SHP77 treated with DMSO at 0.1 percent for 48 hours (cell line): Measurements from ENCODE around the gene DYDC1.
"Not testable (repeated sequence)": the region's sequence is repeated elsewhere in the genome, so short reads cannot be mapped to it uniquely, and the experiment has no call there.

ENCODE experiments used
- DNase-seq: peaks from one replicate; lab custom pipeline; 2025; lab: John Stamatoyannopoulos, UW

DYDC1 gene

GRCh38 chr10:80356563-80356988, at the start of gene DYDC1, which contains the start of gene DYDC2:
TSS of gene DYDC1 (minus strand) at chr10:80356755. CDS start at chr10:80352601, 4,154 bp downstream.
TSS of gene DYDC2 (plus strand) at chr10:80356781. CDS start at chr10:80362444, 5,663 bp downstream.
- no peak for DNase-seq

DNA sequence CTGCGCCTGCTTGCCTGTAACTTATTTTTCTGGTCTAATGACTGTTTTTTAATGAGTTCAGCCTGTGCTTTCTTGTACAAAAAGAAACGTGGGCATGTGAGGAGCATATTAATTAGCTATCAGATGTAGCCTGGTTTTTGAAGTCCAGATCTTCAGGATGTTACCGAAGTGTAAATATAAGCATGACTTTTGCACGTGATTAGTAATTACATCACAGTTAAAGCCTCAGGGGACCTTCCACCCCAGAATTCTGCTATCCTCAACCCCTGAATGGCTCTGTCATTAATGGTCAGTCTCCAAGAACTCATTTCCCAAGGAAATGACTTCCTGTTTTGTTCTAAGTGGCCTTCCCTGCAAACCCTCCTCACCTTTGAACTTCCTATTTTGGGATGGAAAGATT, 49.6 kb upstream of the DYDC1 start:
- no peak for DNase-seq

GRCh38 chr10:80405626-80406025, 49.1 kb upstream of the DYDC1 start:
- DNase-seq = no peak

DNA sequence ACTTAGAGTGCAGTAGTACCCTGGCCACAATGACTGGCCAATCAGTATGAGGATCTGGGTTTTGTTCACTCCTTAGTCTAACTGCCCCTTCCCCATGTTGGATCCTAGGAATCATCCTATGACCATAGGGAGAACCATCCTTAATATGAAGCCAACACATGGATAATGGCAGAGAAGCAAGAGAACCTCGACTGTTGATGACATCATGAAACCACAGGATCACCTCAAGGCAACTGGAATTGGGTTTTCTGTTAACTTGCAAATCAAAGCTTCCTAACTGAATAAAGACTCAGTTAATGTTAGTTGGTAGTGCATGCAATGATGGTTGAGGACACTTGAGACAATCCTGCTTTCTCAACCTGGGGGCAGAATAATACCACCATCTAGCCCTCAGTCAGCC, 48.5 kb upstream of the DYDC1 start:
- DNase-seq = no peak

DNA sequence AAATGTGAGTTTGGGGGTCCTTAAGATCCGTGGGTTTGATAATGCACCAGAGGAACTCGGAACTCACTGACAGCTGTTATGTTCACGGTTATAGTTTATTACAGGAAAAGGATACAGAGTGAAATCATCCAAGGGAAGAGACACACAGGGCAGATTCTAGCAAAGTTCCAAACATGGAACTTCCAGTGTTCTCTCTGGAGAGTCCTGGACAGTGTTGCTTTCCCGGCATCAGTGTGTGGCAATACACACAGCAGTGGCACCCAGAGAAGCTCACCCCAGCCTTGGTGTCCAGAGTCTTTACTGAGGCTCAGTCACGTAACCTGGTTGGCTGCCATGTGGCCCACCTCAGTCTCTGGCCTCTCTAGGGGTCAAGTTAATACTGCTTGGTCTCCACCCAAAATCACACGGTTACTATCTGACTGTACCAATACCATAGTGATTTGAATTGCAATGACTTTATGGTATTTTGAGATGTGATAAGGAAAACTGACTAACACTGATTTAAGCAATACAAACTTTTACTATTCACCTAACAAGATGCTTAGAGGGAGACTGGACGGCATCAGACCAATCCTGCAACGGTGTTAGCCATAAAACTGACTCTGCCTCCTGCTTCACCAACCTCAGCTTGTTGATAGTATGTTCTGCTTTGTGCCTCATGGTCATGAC, 43.7 kb upstream of the DYDC1 start:
- DNase-seq = no peak

GRCh38 chr10:80397014-80397413, 40.5 kb upstream of the DYDC1 start:
- no peak for DNase-seq

GRCh38 chr10:80394358-80394916, 37.9 kb upstream of the DYDC1 start:
- DNase-seq = no peak

DNA sequence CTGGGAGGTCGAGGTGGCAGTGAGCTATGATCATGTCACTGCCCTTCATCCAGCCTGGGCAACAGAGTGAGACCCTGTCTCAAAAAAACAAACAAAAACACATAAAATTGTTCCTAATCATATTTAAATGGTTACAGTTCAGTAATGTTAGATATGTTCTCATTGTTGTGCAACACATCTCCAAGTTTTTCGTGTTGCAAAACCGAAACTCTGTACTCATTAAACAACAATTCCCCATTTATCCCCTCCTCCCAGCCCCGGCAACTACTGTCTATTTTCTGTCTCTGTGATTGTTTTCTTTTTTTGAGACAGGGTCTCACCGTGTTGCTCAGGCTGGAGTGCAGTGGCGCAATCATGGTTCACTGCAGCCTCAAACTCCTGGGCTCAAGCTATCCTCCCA, 35.7 kb upstream of the DYDC1 start:
- no peak for DNase-seq

- no peak for DNase-seq
These were observed 34.2 kb upstream of the DYDC1 start for GRCh38 chr10:80390740-80391139.

DNA sequence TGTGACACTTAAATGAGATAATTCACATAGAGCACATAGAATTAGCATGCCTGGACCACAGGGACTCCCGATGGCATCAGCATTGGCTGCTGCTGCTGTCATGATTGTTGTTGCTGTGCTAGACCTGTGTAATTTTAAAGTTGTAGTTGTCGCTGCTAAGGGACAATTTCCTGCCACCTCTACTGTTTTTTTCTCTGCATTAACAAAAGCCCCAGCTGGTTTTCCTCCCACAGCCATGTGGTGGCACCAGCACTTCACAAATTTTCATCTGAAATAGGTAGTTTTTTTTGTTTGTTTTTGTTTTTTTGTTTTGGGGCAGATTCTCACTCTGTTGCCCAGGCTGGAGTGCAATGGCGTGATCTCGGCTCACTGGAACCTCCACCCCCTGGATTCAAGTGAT, 26.4 kb upstream of the DYDC1 start:
- no peak for DNase-seq

DNA sequence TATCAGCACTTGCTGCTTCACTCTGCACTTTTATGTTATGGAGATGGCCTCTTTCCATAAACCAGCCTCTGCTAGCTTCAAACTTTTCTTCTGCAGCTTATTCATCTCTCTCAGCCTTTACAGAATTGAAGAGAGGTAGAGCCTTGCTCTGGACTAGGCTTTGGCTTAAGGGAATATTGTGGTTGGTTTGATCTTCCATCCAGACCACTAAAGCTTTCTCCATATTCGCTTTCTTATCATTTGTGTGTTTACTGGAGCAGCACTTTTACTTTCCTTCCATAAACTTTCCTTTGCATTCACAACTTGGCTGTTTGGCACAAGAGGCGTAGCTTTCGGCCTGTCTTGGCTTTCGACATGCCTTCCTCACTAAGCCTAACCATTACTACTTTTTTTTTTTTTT, 23.6 kb upstream of the DYDC1 start:
- no peak for DNase-seq

- DNase-seq = no peak
These were observed 23.1 kb upstream of the DYDC1 start for GRCh38 chr10:80379701-80380100.

DNA sequence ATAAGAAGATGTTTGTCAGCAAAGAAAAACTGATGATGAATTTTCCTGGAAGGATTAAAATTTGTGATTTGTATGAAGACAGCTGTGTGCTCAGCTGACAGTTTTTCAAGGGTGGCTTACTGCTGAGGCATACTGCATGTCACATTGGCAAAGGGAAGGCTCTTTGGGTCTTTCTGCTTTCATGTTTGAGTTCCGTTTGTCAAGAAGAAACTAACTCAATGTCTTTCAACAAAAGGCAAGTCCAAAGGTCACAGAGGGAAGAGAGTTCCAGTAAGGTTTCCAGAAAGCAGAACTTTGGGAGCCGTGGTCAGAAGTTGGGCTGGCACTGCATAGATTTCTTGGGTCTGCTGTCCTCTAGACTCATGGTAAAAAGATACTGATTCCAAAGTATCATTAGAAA, 16.9 kb upstream of the DYDC1 start:
- no peak for DNase-seq

GRCh38 chr10:80372675-80373074, 16.1 kb upstream of the DYDC1 start:
- DNase-seq = no peak

DNA sequence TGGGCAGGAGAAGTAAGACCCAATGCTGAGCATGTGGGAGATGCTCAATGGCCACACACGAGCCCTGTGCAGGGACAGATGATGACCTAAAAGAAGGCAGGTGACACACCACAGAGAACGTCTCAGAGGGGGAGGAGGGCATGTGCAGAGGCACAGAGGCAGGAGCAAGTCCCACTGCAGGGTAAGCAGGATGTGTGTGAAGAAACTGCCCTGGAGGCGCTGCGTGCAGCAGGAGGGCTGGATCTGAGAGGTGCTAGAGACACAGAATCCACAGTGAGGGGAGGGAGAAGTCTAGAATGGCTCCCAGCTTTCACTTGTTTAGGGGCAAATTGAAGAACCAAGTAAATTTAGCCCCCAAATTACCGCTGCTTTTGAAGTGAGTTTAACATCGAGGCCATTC, 14.9 kb upstream of the DYDC1 start:
- DNase-seq = no peak

- no peak for DNase-seq
These were observed 9.0 kb upstream of the DYDC1 start for GRCh38 chr10:80365510-80365909.

DNA sequence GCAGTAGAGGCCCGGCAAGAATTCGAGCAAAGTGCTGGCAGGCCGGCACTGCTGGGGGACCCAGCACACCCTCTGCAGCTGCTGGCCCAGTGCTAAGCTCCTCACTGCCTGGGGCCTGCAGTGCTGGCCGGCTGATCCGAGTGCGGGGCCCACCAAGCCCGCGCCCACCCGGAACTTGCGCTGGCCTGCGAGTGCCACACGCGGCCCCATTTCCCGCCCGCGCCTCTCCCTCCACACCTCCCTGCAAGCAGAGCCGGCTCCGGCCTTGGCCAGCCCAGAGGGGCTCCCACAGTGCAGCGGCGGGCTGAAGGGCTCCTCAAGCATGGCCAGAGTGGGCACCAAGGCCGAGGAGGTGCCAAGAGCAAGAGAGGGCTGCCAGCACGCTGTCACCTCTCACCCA, 3.1 kb upstream of the DYDC1 start:
- DNase-seq = no peak

GRCh38 chr10:80358925-80359324, 2.4 kb upstream of the DYDC1 start:
- not testable (repeated sequence) for DNase-seq

GRCh38 chr10:80357851-80358125, 1.2 kb upstream of the DYDC1 start:
- no peak for DNase-seq

- no peak for DNase-seq
These were observed 665 bp upstream of the DYDC1 start for GRCh38 chr10:80356989-80357850.

- DNase-seq = no peak
These were observed 5.3 kb downstream of the DYDC1 start for GRCh38 chr10:80351220-80351619.

DNA sequence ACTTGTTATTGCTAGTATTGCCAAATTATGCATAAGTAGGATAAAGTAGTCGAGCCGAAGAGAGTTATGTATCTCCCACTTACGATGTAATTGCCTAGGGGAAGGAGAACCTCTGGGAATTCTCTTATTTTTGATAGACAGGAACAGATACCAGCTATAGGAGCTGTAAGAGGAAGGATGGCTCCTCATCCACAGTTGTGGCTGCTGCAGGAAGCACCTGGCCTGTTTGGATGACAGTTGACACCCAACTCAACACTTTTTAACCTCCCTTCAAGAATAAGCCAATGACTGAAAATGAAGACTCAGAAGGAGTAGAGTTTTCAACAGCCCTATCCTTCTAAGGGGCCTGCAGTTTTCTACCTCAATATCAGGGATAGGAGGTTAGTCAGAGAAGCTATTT, 6.3 kb downstream of the DYDC1 start:
- no peak for DNase-seq

DNA sequence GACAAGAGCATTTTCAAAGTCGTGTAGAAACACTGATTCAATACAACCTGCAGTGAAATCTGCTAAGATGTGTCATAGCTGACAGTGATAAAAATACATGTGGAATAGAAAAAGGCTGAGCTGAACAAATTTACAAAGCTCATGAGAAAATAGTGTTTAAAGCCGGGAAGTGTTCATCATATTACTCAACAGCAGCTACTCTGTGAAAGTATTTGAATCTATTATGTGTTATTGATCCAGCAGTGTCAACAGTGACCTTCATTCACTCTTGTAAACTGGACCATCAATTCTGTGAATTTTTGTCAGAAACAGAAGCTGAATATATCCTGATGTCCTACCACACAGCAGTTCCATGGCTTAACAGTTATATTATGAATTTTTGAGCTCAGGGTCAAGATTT, 11.6 kb downstream of the DYDC1 start:
- DNase-seq = no peak
